K562 (cell line): ENCODE data around the gene JPH3. TPM values are rescaled to one million over a fixed set of nuclear protein-coding genes. Genes with fewer than 3 reads are reported as not detected.

Experiments
- ATAC-seq: fragments of 200-7000 bp; cut with Tn5 transposase; 3 replicates; pipeline ENCODE4 v1.9.1; 2020; ENCODE audit warnings: moderate library complexity
- BruUV-seq: library from RNA; stranded (reverse); fragments of 400-500 nt; replicated peaks from 2 replicates; lab custom pipeline; 2021; lab: Mats Ljungman, UMichigan
- CTCF ChIA-PET: fragments of 300-600 bp; formaldehyde crosslinking; extraction: SDS; loops from one replicate; lab custom pipeline; 2021; ENCODE audit warnings: low intra/inter-chr PET ratio; lab: Yijun Ruan, JAX
- POLR2A ChIA-PET: fragments of 300-600, 350-650 bp; sonication (Branson Sonifier 250); formaldehyde crosslinking; extraction: SDS; loops from one replicate; lab custom pipeline; 2021; ENCODE audit warnings: antibody characterized with exemption, inconsistent platforms; lab: Yijun Ruan, JAX
- DNase-seq, 4 experiments: peaks; one replicate each; pipeline versions ENCODE4 v3.0.0 to v3.0.0-alpha.2; 2011 to 2018; ENCODE audit warnings: low spot score in 3 of 4, mixed read lengths in 3 of 4; ENCODE audit errors: extremely low read depth in 1 of 4
- FAIRE-seq: peaks from 2 replicates; lab custom pipeline; 2011; peaks lifted over from hg19 to GRCh38; lab: Jason Lieb, UNC
- H2AFZ ChIP-seq: 2 replicates; pipeline ENCODE4 v1.6.0; 2011; ENCODE audit warnings: low read depth, low read length, control low read depth, inconsistent platforms
- H3K27ac ChIP-seq: fragments of 200-600 bp; 3 replicates; pipeline ENCODE4 v1.8.0; 2011; ENCODE audit warnings: low read depth, mild to moderate bottlenecking, control low read depth, inconsistent platforms, low read length, moderate library complexity, mixed read lengths; ENCODE audit errors: extremely low read depth
- H3K27me3 ChIP-seq, 2 experiments: fragments of 300-600 bp in 1 of 2; 2 replicates in 1 of 2; 3 replicates in 1 of 2; pipeline versions ENCODE4 v1.6.0 to v1.8.0; 2011; ENCODE audit warnings: inconsistent platforms in 2 of 2, low read length in 2 of 2, mild to moderate bottlenecking in 1 of 2, mixed read lengths in 1 of 2, moderate library complexity in 1 of 2; ENCODE audit not compliant: control insufficient read depth in 2 of 2, insufficient read depth in 2 of 2
- H3K36me3 ChIP-seq: fragments of 300-600 bp; 3 replicates; pipeline ENCODE4 v1.8.0; 2011; ENCODE audit warnings: mild to moderate bottlenecking, low read length, inconsistent platforms; ENCODE audit not compliant: control insufficient read depth, insufficient read depth
- H3K4me1 ChIP-seq, 2 experiments: fragments of 200-600 bp in 1 of 2; replicated peaks in 1 of 2; 2 replicates in 1 of 2; 3 replicates in 1 of 2; pipeline versions ENCODE4 v1.5.1 to v1.8.0; 2011; ENCODE audit warnings: inconsistent platforms in 2 of 2, low read length in 2 of 2, mild to moderate bottlenecking in 1 of 2, mixed read lengths in 1 of 2, moderate library complexity in 1 of 2; ENCODE audit not compliant: control insufficient read depth in 2 of 2, insufficient read depth in 2 of 2
- H3K4me2 ChIP-seq: 2 replicates; pipeline ENCODE4 v1.6.1; 2011; ENCODE audit warnings: low read length, control low read depth, inconsistent platforms, mixed read lengths; ENCODE audit not compliant: insufficient read depth
- H3K4me3 ChIP-seq: fragments of 200-600 bp; sonication (generic), shearing (Covaris generic); 2 replicates; pipeline ENCODE4 v1.5.1; 2016; ENCODE audit warnings: control low read depth, inconsistent platforms
- H3K79me2 ChIP-seq: fragments of 200-600 bp; 3 replicates; pipeline ENCODE4 v1.8.0; 2011; ENCODE audit warnings: low read length, inconsistent platforms; ENCODE audit not compliant: control insufficient read depth, insufficient read depth
- H3K9ac ChIP-seq, 2 experiments: 2 replicates each; pipeline versions ENCODE4 v1.6.0 to v1.6.1; 2011; ENCODE audit warnings: low read depth in 2 of 2, low read length in 2 of 2, control low read depth in 1 of 2, inconsistent platforms in 1 of 2, mild to moderate bottlenecking in 1 of 2, mixed read lengths in 1 of 2; ENCODE audit not compliant: insufficient read depth in 1 of 2
- H3K9me1 ChIP-seq: one replicate; pipeline ENCODE4 v1.6.0; 2011; ENCODE audit warnings: inconsistent platforms, mild to moderate bottlenecking, low read length, moderate library complexity; ENCODE audit not compliant: control insufficient read depth, insufficient read depth
- H3K9me3 ChIP-seq: replicated peaks from 2 replicates; pipeline ENCODE4 v1.5.1; 2011; ENCODE audit warnings: low read depth, low read length, inconsistent platforms; ENCODE audit not compliant: control insufficient read depth, insufficient read depth
- H4K20me1 ChIP-seq: replicated peaks from 2 replicates; pipeline ENCODE4 v1.6.1; 2011; ENCODE audit warnings: low read length, inconsistent platforms, mixed read lengths; ENCODE audit not compliant: control insufficient read depth, insufficient read depth
- AFF1 ChIP-seq, 2 experiments: fragments of 450-650 bp; IDR thresholded peaks; 2 replicates each; pipeline ENCODE4 v1.6.1; 2018; ENCODE audit warnings: mild to moderate bottlenecking in 2 of 2, low read depth in 1 of 2; ENCODE audit not compliant: partially characterized antibody in 2 of 2
- ZNF24 ChIP-seq: fragments of 450-650 bp; IDR thresholded peaks from 2 replicates; pipeline ENCODE4 v1.6.1; 2016
- ZZZ3 ChIP-seq: fragments of 450-650 bp; IDR thresholded peaks from 2 replicates; pipeline ENCODE4 v1.6.1; 2016; ENCODE audit warnings: antibody characterized with exemption, mild to moderate bottlenecking, moderate library complexity
- WGBS: fragments of 100-300 bp; shearing (Covaris generic); methylation state at CpG from one replicate; pipeline ENCODE4 v1.1.6; 2016; ENCODE audit warnings: low coverage, mixed read lengths; ENCODE audit not compliant: insufficient coverage; ENCODE audit errors: missing lambda C conversion rate; 5-methylcytosine and 5-hydroxymethylcytosine counted together
- in situ Hi-C: fragments of 300-500 bp; cut with MboI; formaldehyde crosslinking; loops from 4 replicates; pipeline ENCODE4 v1.15.0; 2018; ENCODE audit warnings: inconsistent platforms, mixed read lengths
- intact Hi-C: fragments of 100-400 bp; cut with micrococcal nuclease; formaldehyde crosslinking; loops from 2 replicates; pipeline ENCODE4 v1.14.2; 2022
- polyA plus RNA-seq, 8 experiments: library from polyadenylated mRNA; depleted of rRNA in 4 of 8; stranded (reverse) in 5 of 8; unstranded in 3 of 8; fragments of >200 nt; fragmentation: Nextera tagmentation in 2 of 8; fragmentation: Illumina TruSeq in 1 of 8; extraction: Ambion mirVana in 2 of 8; extraction: Trizol in 1 of 8; gene quantifications; 2 replicates each; pipeline versions ENCODE4 v1.2.1 to v1.2.3, GENCODE V29; 2011 to 2014; ENCODE audit warnings: inconsistent platforms in 1 of 8, missing spikeins in 1 of 8
- total RNA-seq, 7 experiments: library from RNA; depleted of rRNA in 6 of 7; stranded (reverse); fragments of >200 nt in 6 of 7; fragmentation: Illumina TruSeq in 2 of 7; extraction: Trizol in 2 of 7; gene quantifications; 2 replicates each; pipeline versions ENCODE4 v1.2.1 to v1.2.3, GENCODE V29; 2011 to 2021; ENCODE audit warnings: low replicate concordance in 1 of 7

JPH3 gene
- total and polyA plus RNA-seq, 9 of the 15 experiments (the other 6 are each of a cell fraction or from before 2014, with no cell fraction given) = 0.01 TPM; not detected in 8

- no peak overlapping the region for H3K4me2 ChIP-seq
- H3K36me3 ChIP-seq = peaks cover 72% of the 10 kb centered on the region
- ChIA-PET CTCF (no interaction called here), POLR2A (no interaction called here)
- BruUV-seq = no TSS peak
- no peaks in the 10 kb centered on the region for H3K9me3 ChIP-seq
- ATAC-seq (no peak), FAIRE-seq (no peak), DNase-seq (no peak)
- no peaks in the 10 kb centered on the region; the same call in 1 of the 2 replicates for H4K20me1 ChIP-seq
- no peak overlapping the region for H3K4me3 ChIP-seq
- no peak overlapping the region for H3K27ac ChIP-seq
- H3K9me1 ChIP-seq = no peaks in the 10 kb centered on the region
- no peak overlapping the region for H2AFZ ChIP-seq
- peaks cover 7% of the 10 kb centered on the region; the same call in 2 of the 3 replicates for H3K79me2 ChIP-seq
- intact Hi-C loops (no loop called here), in situ Hi-C loops (no loop called here)
- TF ChIP-seq ZNF24 = no peak
- no peak for TF ChIP-seq AFF1 (IDR thresholded peaks at IDR 0.05; ENCODE audit: low read depth in 1 of 2, partially characterized antibody in 2 of 2)
- no peak for TF ChIP-seq ZZZ3
- H3K9ac ChIP-seq = no peak overlapping the region
- H3K27me3 ChIP-seq = no peaks in the 10 kb centered on the region
- H3K4me1 ChIP-seq = peaks cover 3 to 10% of the 10 kb centered on the region in 2 experiments; a peak in 4 of 5 replicates
- WGBS = 98% methylated on average over 15 of the region's 16 CpGs
Observed at GRCh38 chr16:87715231-87715630, 112.9 kb downstream of the JPH3 start.
